ENCODE results near the gene ITGB3BP. TPM values are rescaled to one million over a fixed set of nuclear protein-coding genes. Genes with fewer than 3 reads are reported as not detected.

ITGB3BP gene
- total and polyA plus RNA-seq, 4 donors: 5.7 to 15.2 (median 7.5) TPM

GRCh38 chr1:63428815-63429214 lies 94.2 kb downstream of the ITGB3BP start:
- Histone ChIP-seq H3K4me3 (ENCODE audit: low read depth in 1 of 3, low read length in 3 of 3) (no peak overlapping the region), H3K27ac (ENCODE audit: low read depth in 1 of 2, low read length in 2 of 2) (no peak overlapping the region), H3K4me1 (ENCODE audit: control insufficient read depth in 4 of 4, insufficient read depth in 4 of 4, low read length in 3 of 4) (no peaks in the 10 kb centered on the region), H3K9me3 (ENCODE audit: control insufficient read depth in 4 of 4, low read length in 3 of 4) (peaks cover 0 to 3% (median 0%) of the 10 kb centered on the region in 4 donors), H3K27me3 (ENCODE audit: control insufficient read depth in 4 of 4, insufficient read depth in 4 of 4, low read length in 3 of 4) (no peaks in the 10 kb centered on the region), H3K9ac (ENCODE audit: low read depth in 1 of 2, low read length in 2 of 2) (no peak overlapping the region), H3K36me3 (ENCODE audit: control insufficient read depth in 4 of 4, insufficient read depth in 3 of 4, low read depth in 1 of 4, low read length in 3 of 4) (peaks cover 0 to 6% (median 6%) of the 10 kb centered on the region in 4 donors)
- TF ChIP-seq MAX (IDR thresholded peaks at IDR 0.05): no peak
- no peak for TF ChIP-seq ZBTB33 (IDR thresholded peaks at IDR 0.05)
- no peak for TF ChIP-seq FOXA2 (IDR thresholded peaks at IDR 0.05)
- no peak for TF ChIP-seq RXRA (IDR thresholded peaks at IDR 0.05)
- no peak for TF ChIP-seq HNF4A (conservative IDR thresholded peaks at IDR 0.05)
- TF ChIP-seq CTCF (IDR thresholded peaks at IDR 0.05; ENCODE audit: low read depth, low read length, missing input control): no peak
- TF ChIP-seq EGR1 (IDR thresholded peaks at IDR 0.05; ENCODE audit: low read depth in 2 of 2): no peak
- no peak for TF ChIP-seq JUND (IDR thresholded peaks at IDR 0.05)
- TF ChIP-seq FOXA1 (IDR thresholded peaks at IDR 0.05): no peak
- no peak for TF ChIP-seq GABPA (IDR thresholded peaks at IDR 0.05 in 1 of 2, conservative IDR thresholded peaks at IDR 0.05 in 1 of 2)
- no peak for TF ChIP-seq REST (IDR thresholded peaks at IDR 0.05)
- TF ChIP-seq RAD21 (IDR thresholded peaks at IDR 0.05): no peak
- no peak for DNase-seq (ENCODE audit: low spot score)

- no peak for DNase-seq (ENCODE audit: low spot score)
- Histone ChIP-seq H3K9me3 (ENCODE audit: control insufficient read depth in 4 of 4, low read length in 3 of 4) (no peaks in the 10 kb centered on the region), H3K4me3 (ENCODE audit: low read depth in 1 of 3, low read length in 3 of 3) (no peak overlapping the region), H3K36me3 (ENCODE audit: control insufficient read depth in 4 of 4, insufficient read depth in 3 of 4, low read depth in 1 of 4, low read length in 3 of 4) (no peaks in the 10 kb centered on the region), H3K27ac (ENCODE audit: low read depth in 1 of 2, low read length in 2 of 2) (no peak overlapping the region), H3K9ac (ENCODE audit: low read depth in 1 of 2, low read length in 2 of 2) (no peak overlapping the region), H3K27me3 (ENCODE audit: control insufficient read depth in 4 of 4, insufficient read depth in 4 of 4, low read length in 3 of 4) (no peaks in the 10 kb centered on the region), H3K4me1 (ENCODE audit: control insufficient read depth in 4 of 4, insufficient read depth in 4 of 4, low read length in 3 of 4) (no peaks in the 10 kb centered on the region)
- WGBS: 100% methylated on average over 2 of the region's 2 CpGs
- TF ChIP-seq MAX (IDR thresholded peaks at IDR 0.05) (no peak), JUND (IDR thresholded peaks at IDR 0.05) (no peak), RAD21 (IDR thresholded peaks at IDR 0.05) (no peak), GABPA (IDR thresholded peaks at IDR 0.05 in 1 of 2, conservative IDR thresholded peaks at IDR 0.05 in 1 of 2) (no peak), TAF1 (conservative IDR thresholded peaks at IDR 0.05) (no peak), HNF4G (IDR thresholded peaks at IDR 0.05) (no peak), SP1 (IDR thresholded peaks at IDR 0.05) (no peak), CTCF (IDR thresholded peaks at IDR 0.05; ENCODE audit: low read depth, low read length, missing input control) (no peak), ATF3 (IDR thresholded peaks at IDR 0.05) (no peak), NR2F2 (IDR thresholded peaks at IDR 0.05) (no peak), FOXA1 (IDR thresholded peaks at IDR 0.05) (no peak), RXRA (IDR thresholded peaks at IDR 0.05) (no peak), HNF4A (conservative IDR thresholded peaks at IDR 0.05) (no peak), ZBTB33 (IDR thresholded peaks at IDR 0.05) (no peak), YY1 (IDR thresholded peaks at IDR 0.05) (no peak)
Measured at GRCh38 chr1:63423649-63424048, 99.4 kb downstream of the ITGB3BP start.

All from liver (tissue), 9 donors.